ENCODE data around the gene ZBTB2. TPM values are rescaled to one million over a fixed set of nuclear protein-coding genes. Genes with fewer than 3 reads are reported as not detected.

The ZBTB2 gene
- polyA plus RNA-seq, 2 donors, result 4.6 to 5.3 TPM

Other genes starting within 250 kb of the ZBTB2 start
- gene AKAP12, start 151.6 kb downstream of the ZBTB2 start, polyA plus RNA-seq, result 1 to 10 TPM; 1.3 to 3.9 TPM
- 10 to 100 TPM in 1 of 2 donors, 1 to 10 TPM in 1; 9.6 to 10.6 TPM for gene RMND1, start 60.6 kb upstream of the ZBTB2 start, polyA plus RNA-seq
- under 1 TPM; 0.02 to 0.04 TPM for gene CCDC170, start 102.5 kb upstream of the ZBTB2 start, polyA plus RNA-seq